WTC11 (cell line): ENCODE data around the gene OVOL2. TPM values are rescaled to one million over a fixed set of nuclear protein-coding genes. Genes with fewer than 3 reads are reported as not detected.

ENCODE experiments used
- ATAC-seq: fragments of 200-7000 bp; cut with Tn5 transposase; 2 replicates; pipeline ENCODE4 v1.10.0; 2021; ENCODE audit warnings: mild to moderate bottlenecking, moderate library complexity
- CTCF ChIA-PET: fragments of 300-600 bp; sonication (Branson Sonifier 250); formaldehyde crosslinking; loops from one replicate; lab custom pipeline; 2021; ENCODE audit warnings: antibody characterized with exemption; lab: Charles Lee
- POLR2A ChIA-PET: fragments of 350-600 bp; sonication (Branson Sonifier 250); formaldehyde crosslinking; loops from one replicate; lab custom pipeline; 2021; ENCODE audit warnings: antibody characterized with exemption; lab: Charles Lee
- DNase-seq: peaks from one replicate; pipeline ENCODE4 v3.0.0; 2021; ENCODE audit warnings: low spot score
- H3K27ac Mint-ChIP-seq: 2 replicates; pipeline ENCODE4 v1.8.0; 2021; ENCODE audit warnings: mixed read lengths
- H3K27me3 Mint-ChIP-seq: 2 replicates; pipeline ENCODE4 v1.8.0; 2021; ENCODE audit warnings: low read depth, mild to moderate bottlenecking, moderate library complexity, mixed read lengths
- H3K36me3 Mint-ChIP-seq: 2 replicates; pipeline ENCODE4 v1.8.0; 2021; ENCODE audit warnings: mixed read lengths
- H3K4me1 Mint-ChIP-seq: 2 replicates; pipeline ENCODE4 v1.8.0; 2022; ENCODE audit warnings: mixed read lengths
- H3K4me3 Mint-ChIP-seq: 2 replicates; pipeline ENCODE4 v1.8.0; 2021; ENCODE audit warnings: mild to moderate bottlenecking, moderate library complexity, mixed read lengths
- H3K9me3 Mint-ChIP-seq: 2 replicates; pipeline ENCODE4 v1.8.0; 2021; ENCODE audit warnings: mixed read lengths
- CBFB ChIP-seq: sonication (generic); formaldehyde crosslinking; IDR thresholded peaks from 2 replicates; pipeline ENCODE4 v1.8.1; 2022; ENCODE audit warnings: mild to moderate bottlenecking, low read depth, missing genetic modification reagents
- CTCF ChIP-seq: fragments of 200-600 bp; IDR thresholded peaks from 2 replicates; pipeline ENCODE4 v1.8.0; 2022; ENCODE audit warnings: antibody characterized with exemption
- E2F5 ChIP-seq: sonication (generic); formaldehyde crosslinking; IDR thresholded peaks from 2 replicates; pipeline ENCODE4 v1.8.1; 2022; ENCODE audit warnings: mild to moderate bottlenecking, moderate library complexity, missing genetic modification reagents
- FOXK1 ChIP-seq: sonication (generic); formaldehyde crosslinking; IDR thresholded peaks from 2 replicates; pipeline ENCODE4 v1.8.0; 2022; ENCODE audit warnings: mild to moderate bottlenecking, moderate library complexity, missing genetic modification reagents
- FOXP4 ChIP-seq: sonication (generic); formaldehyde crosslinking; IDR thresholded peaks from 2 replicates; pipeline ENCODE4 v1.8.0; 2022; ENCODE audit warnings: mild to moderate bottlenecking, missing genetic modification reagents
- GRHL2 ChIP-seq: fragments of 250-450 bp; sonication (Bioruptor Pico); IDR thresholded peaks from 2 replicates; pipeline ENCODE4 v1.8.0; 2022; ENCODE audit warnings: mild to moderate bottlenecking, moderate library complexity; ENCODE audit not compliant: insufficient replicate concordance, severe bottlenecking
- HMGXB4 ChIP-seq: sonication (generic); formaldehyde crosslinking; IDR thresholded peaks from 2 replicates; pipeline ENCODE4 v1.8.1; 2023; ENCODE audit warnings: mild to moderate bottlenecking, moderate library complexity, missing genetic modification reagents
- IRF1 ChIP-seq: sonication (generic); formaldehyde crosslinking; IDR thresholded peaks from 2 replicates; pipeline ENCODE4 v1.8.0; 2023; ENCODE audit warnings: missing genetic modification reagents
- JAZF1 ChIP-seq: fragments of 250-450 bp; sonication (Bioruptor Pico); IDR thresholded peaks from 2 replicates; pipeline ENCODE4 v1.9.0; 2021; ENCODE audit warnings: moderate library complexity, mild to moderate bottlenecking, inconsistent platforms
- MAX ChIP-seq: sonication (generic); formaldehyde crosslinking; IDR thresholded peaks from 2 replicates; pipeline ENCODE4 v1.8.0; 2022; ENCODE audit warnings: mild to moderate bottlenecking, missing genetic modification reagents
- MXD4 ChIP-seq: fragments of 250-450 bp; sonication (Bioruptor Pico); IDR thresholded peaks from 2 replicates; pipeline ENCODE4 v1.8.0; 2021; ENCODE audit warnings: mild to moderate bottlenecking, moderate library complexity, borderline replicate concordance
- NR1H2 ChIP-seq: sonication (generic); formaldehyde crosslinking; IDR thresholded peaks from 2 replicates; pipeline ENCODE4 v1.9.0; 2021; ENCODE audit warnings: mild to moderate bottlenecking, moderate library complexity, missing genetic modification reagents
- NR2C2 ChIP-seq: sonication (generic); formaldehyde crosslinking; IDR thresholded peaks from 2 replicates; pipeline ENCODE4 v1.8.0; 2022; ENCODE audit warnings: mild to moderate bottlenecking, missing genetic modification reagents
- NR3C1 ChIP-seq: sonication (generic); formaldehyde crosslinking; conservative IDR thresholded peaks from 2 replicates; pipeline ENCODE4 v1.8.1; 2023; ENCODE audit warnings: low read depth, mild to moderate bottlenecking, missing genetic modification reagents
- PREB ChIP-seq: sonication (generic); formaldehyde crosslinking; IDR thresholded peaks from 2 replicates; pipeline ENCODE4 v1.8.1; 2022; ENCODE audit warnings: mild to moderate bottlenecking, missing genetic modification reagents, moderate library complexity, borderline replicate concordance
- RORB ChIP-seq: fragments of 250-450 bp; sonication (Bioruptor Pico); IDR thresholded peaks from 2 replicates; pipeline ENCODE4 v1.9.0; 2021; ENCODE audit warnings: mild to moderate bottlenecking
- SMAD4 ChIP-seq: sonication (generic); formaldehyde crosslinking; IDR thresholded peaks from 2 replicates; pipeline ENCODE4 v1.8.0; 2022; ENCODE audit warnings: mild to moderate bottlenecking, missing genetic modification reagents
- SP1 ChIP-seq: sonication (generic); formaldehyde crosslinking; conservative IDR thresholded peaks from 2 replicates; pipeline ENCODE4 v1.8.1; 2022; ENCODE audit warnings: missing genetic modification reagents
- STAT6 ChIP-seq: sonication (generic); formaldehyde crosslinking; conservative IDR thresholded peaks from 2 replicates; pipeline ENCODE4 v1.8.1; 2023; ENCODE audit warnings: mild to moderate bottlenecking, low read depth, missing genetic modification reagents, moderate library complexity
- TEAD4 ChIP-seq: sonication (generic); formaldehyde crosslinking; IDR thresholded peaks from 2 replicates; pipeline ENCODE4 v1.8.0; 2022; ENCODE audit warnings: mild to moderate bottlenecking, missing genetic modification reagents
- TP53 ChIP-seq: sonication (generic); formaldehyde crosslinking; IDR thresholded peaks from 2 replicates; pipeline ENCODE4 v1.8.1; 2023; ENCODE audit warnings: mild to moderate bottlenecking, missing genetic modification reagents
- ZBTB43 ChIP-seq: sonication (generic); formaldehyde crosslinking; IDR thresholded peaks from 2 replicates; pipeline ENCODE4 v1.8.1; 2023; ENCODE audit warnings: mild to moderate bottlenecking, missing genetic modification reagents
- ZNF219 ChIP-seq: sonication (generic); formaldehyde crosslinking; IDR thresholded peaks from 2 replicates; pipeline ENCODE4 v1.8.0; 2023; ENCODE audit warnings: missing genetic modification reagents, mild to moderate bottlenecking, borderline replicate concordance
- total RNA-seq: library from RNA; stranded (reverse); gene quantifications from 3 replicates; pipeline ENCODE4 v1.2.3, GENCODE V29; 2021
- TF ChIP-seq, protein P1 (sequence below): fragments of 250-450 bp; sonication (Bioruptor Pico); IDR thresholded peaks from 2 replicates; pipeline ENCODE4 v1.9.0; 2021; ENCODE audit warnings: mild to moderate bottlenecking

OVOL2 gene
- total RNA-seq, 1 experiment from 2014 or later = 9.8 TPM

DNA sequence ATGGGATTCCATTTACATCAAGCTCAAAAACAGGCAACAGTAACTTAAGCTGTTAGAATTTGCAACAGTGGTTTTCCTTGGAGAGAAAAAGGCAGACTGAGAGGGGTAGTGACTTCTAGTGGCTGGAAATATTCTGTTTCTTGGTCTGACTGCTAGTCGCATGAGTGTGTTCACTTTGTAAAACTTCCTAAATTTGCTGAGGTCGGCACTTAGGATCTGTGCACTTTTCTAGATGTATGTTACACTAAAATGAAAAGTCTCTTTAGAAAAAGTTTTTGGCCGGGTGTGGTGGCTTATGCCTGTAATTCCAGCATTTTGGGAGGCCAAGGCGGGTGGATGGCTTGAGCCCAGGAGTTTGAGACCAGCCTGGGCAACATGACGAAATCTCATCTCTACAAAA is 18.7 kb downstream of the OVOL2 start:
- DNase-seq = no peak
- Mint-ChIP-seq H3K4me3 (no peak overlapping the region), H3K36me3 (peaks cover 19% of the 10 kb centered on the region), H3K27me3 (no peaks in the 10 kb centered on the region), H3K27ac (no peak overlapping the region), H3K9me3 (no peaks in the 10 kb centered on the region), H3K4me1 (peaks cover 7% of the 10 kb centered on the region)
- ATAC-seq = no peak
- ChIA-PET CTCF (no interaction called here), POLR2A (no interaction called here)
- TF ChIP-seq, protein P1, sequence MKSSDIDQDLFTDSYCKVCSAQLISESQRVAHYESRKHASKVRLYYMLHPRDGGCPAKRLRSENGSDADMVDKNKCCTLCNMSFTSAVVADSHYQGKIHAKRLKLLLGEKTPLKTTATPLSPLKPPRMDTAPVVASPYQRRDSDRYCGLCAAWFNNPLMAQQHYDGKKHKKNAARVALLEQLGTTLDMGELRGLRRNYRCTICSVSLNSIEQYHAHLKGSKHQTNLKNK (CRISPR knock-in tag) = no peak
- TF ChIP-seq MAX (CRISPR knock-in tag) (no peak), PREB (CRISPR knock-in tag) (no peak), FOXK1 (CRISPR knock-in tag) (no peak), NR2C2 (CRISPR knock-in tag) (no peak), TP53 (CRISPR knock-in tag) (no peak), JAZF1 (CRISPR knock-in tag) (no peak), SP1 (CRISPR knock-in tag) (no peak), RORB (CRISPR knock-in tag) (no peak), TEAD4 (CRISPR knock-in tag) (no peak), CTCF (no peak), NR3C1 (CRISPR knock-in tag) (no peak), ZBTB43 (CRISPR knock-in tag) (no peak), GRHL2 (no peak), HMGXB4 (CRISPR knock-in tag) (no peak), SMAD4 (no peak), ZNF219 (CRISPR knock-in tag) (no peak)

GRCh38 chr20:18034039-18034438 is 23.7 kb downstream of the OVOL2 start:
- ChIA-PET POLR2A (no interaction called here), CTCF (interaction anchor here (1.6 kb wide), 1 partner anchor 242 kb away, joined by 4 read pairs; no protein-coding TSS in a partner anchor)
- H3K27me3 Mint-ChIP-seq = no peaks in the 10 kb centered on the region
- H3K9me3 Mint-ChIP-seq = no peaks in the 10 kb centered on the region
- H3K27ac Mint-ChIP-seq = no peak overlapping the region
- DNase-seq (no peak), ATAC-seq (no peak)
- H3K36me3 Mint-ChIP-seq = peaks cover 5% of the 10 kb centered on the region
- peaks cover 8% of the 10 kb centered on the region for H3K4me1 Mint-ChIP-seq
- H3K4me3 Mint-ChIP-seq = no peak overlapping the region
- no peak for TF ChIP-seq SP1 (CRISPR knock-in tag)
- TF ChIP-seq FOXP4 = no peak
- TF ChIP-seq CBFB (CRISPR knock-in tag) = no peak
- TF ChIP-seq MXD4 = no peak
- TF ChIP-seq NR1H2 (CRISPR knock-in tag) = no peak
- TF ChIP-seq IRF1 = no peak
- TF ChIP-seq E2F5 (CRISPR knock-in tag) = no peak
- TF ChIP-seq STAT6 (CRISPR knock-in tag) = no peak
